GM18505 (cell line): ENCODE results near the gene NEURL2.
"Not testable (repeated sequence)": the region's sequence is repeated elsewhere in the genome, so short reads cannot be mapped to it uniquely, and the experiment has no call there.

Experiments used
- ATAC-seq: cut with Tn5 transposase; IDR thresholded peaks from one replicate; pipeline ENCODE4 v1.9.1; 2021; ENCODE audit not compliant: unreplicated experiment
- POLR2A ChIP-seq: IDR thresholded peaks from 4 replicates; pipeline ENCODE4 v1.6.1; 2011; ENCODE audit warnings: borderline replicate concordance; ENCODE audit not compliant: insufficient read depth, insufficient read length; ENCODE audit errors: extremely low read depth

NEURL2 gene

GRCh38 chr20:45886590-45887345 is 4.2 kb downstream of the NEURL2 start:
- no peak for TF ChIP-seq POLR2A
- ATAC-seq = no peak

- ATAC-seq = no peak
- TF ChIP-seq POLR2A = no peak
These were observed 7.9 kb downstream of the NEURL2 start for GRCh38 chr20:45883100-45883469.

GRCh38 chr20:45882469-45883099 is 8.4 kb downstream of the NEURL2 start:
- TF ChIP-seq POLR2A = no peak
- ATAC-seq = no peak

GRCh38 chr20:45880988-45881788 is 9.8 kb downstream of the NEURL2 start, which contains the start of gene ZSWIM1:
ZSWIM1 (plus strand) TSS chr20:45881227; CDS start chr20:45882593, 1,366 bp downstream.
- peak; percentile 92 for ATAC-seq

GRCh38 chr20:45878076-45878761 is 12.8 kb downstream of the NEURL2 start:
- ATAC-seq = no peak
- TF ChIP-seq POLR2A = no peak

More at GRCh38 chr20:45880988-45881788, 9.8 kb downstream of the NEURL2 start, which contains the start of gene ZSWIM1:
- TF ChIP-seq POLR2A = peak; percentile 91

- ATAC-seq = no peak
- TF ChIP-seq POLR2A = no peak
These were observed 16.4 kb downstream of the NEURL2 start for GRCh38 chr20:45874576-45874975.

GRCh38 chr20:45874104-45874481 is 16.9 kb downstream of the NEURL2 start:
- not testable (repeated sequence) for ATAC-seq

GRCh38 chr20:45873409-45874103 is 17.5 kb downstream of the NEURL2 start:
- ATAC-seq = no peak
- no peak for TF ChIP-seq POLR2A

- ATAC-seq = no peak
- no peak for TF ChIP-seq POLR2A
These were observed 18.4 kb downstream of the NEURL2 start for GRCh38 chr20:45872626-45873025.

GRCh38 chr20:45867819-45868176 is 23.2 kb downstream of the NEURL2 start:
- no peak for ATAC-seq
- no peak for TF ChIP-seq POLR2A

- no peak for TF ChIP-seq POLR2A
- no peak for ATAC-seq
These were observed 23.7 kb downstream of the NEURL2 start for GRCh38 chr20:45867136-45867818.

GRCh38 chr20:45866454-45866853 is 24.6 kb downstream of the NEURL2 start:
- no peak for ATAC-seq
- TF ChIP-seq POLR2A = no peak

GRCh38 chr20:45863543-45864470 is 27.2 kb downstream of the NEURL2 start:
- ATAC-seq = no peak
- no peak for TF ChIP-seq POLR2A
